ENCODE measurements around the gene INPP5A. TPM values are rescaled to one million over a fixed set of nuclear protein-coding genes. Genes with fewer than 3 reads are reported as not detected.
"Not testable (repeated sequence)": the region's sequence is repeated elsewhere in the genome, so short reads cannot be mapped to it uniquely, and the experiment has no call there.

Gene INPP5A
- total RNA-seq, 1 experiment from 2014 or later, result 22.6 TPM

DNA sequence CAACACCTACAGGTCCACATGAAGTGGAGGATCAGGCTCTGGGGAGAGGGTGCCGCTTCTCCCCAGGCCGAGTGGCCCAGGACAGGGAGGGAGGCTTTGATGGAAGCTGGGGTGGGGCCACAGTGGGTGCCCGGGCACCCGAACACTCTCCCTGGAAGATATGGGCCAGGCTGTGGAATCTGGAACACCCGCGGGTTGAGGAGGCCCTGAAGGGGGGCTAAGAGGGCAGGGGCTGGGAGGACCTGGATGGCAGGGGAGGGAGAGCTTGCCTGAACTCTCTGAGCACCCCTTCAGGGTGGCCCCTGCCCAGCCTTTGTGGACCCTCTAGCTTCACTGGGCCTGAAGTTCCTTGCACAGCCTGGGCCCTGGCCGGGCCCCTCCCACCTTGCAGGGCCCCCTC, 252.9 kb downstream of the INPP5A start:
- Histone ChIP-seq H3K9me3 (ENCODE audit: low read length) (no peaks in the 10 kb centered on the region), H3K9ac (ENCODE audit: low read length) (no peak overlapping the region), H3K4me2 (ENCODE audit: low read length) (no peak overlapping the region), H3K27me3 (ENCODE audit: low read length) (peaks cover 30% of the 10 kb centered on the region), H3K27ac (ENCODE audit: low read length) (no peak overlapping the region), H3K9me2 (replicated peaks; ENCODE audit: low read length) (no peaks in the 10 kb centered on the region), H3K79me2 (ENCODE audit: low read length) (no peaks in the 10 kb centered on the region), H3K4me1 (ENCODE audit: insufficient read depth, low read length) (no peaks in the 10 kb centered on the region), H4K20me1 (ENCODE audit: low read length) (no peaks in the 10 kb centered on the region), H3K36me3 (ENCODE audit: low read depth, low read length) (no peaks in the 10 kb centered on the region), H2AFZ (ENCODE audit: low read length) (no peak overlapping the region), H3F3A (ENCODE audit: low read length, unreplicated experiment) (no peaks in the 10 kb centered on the region), H3K4me3 (ENCODE audit: low read length) (no peak overlapping the region)
- no peak for ATAC-seq
- DNase-seq, result no peak
- TF ChIP-seq EZH2 (IDR thresholded peaks at IDR 0.05; ENCODE audit: low read length, unreplicated experiment) (no peak), CTCF (conservative IDR thresholded peaks at IDR 0.05; ENCODE audit: low read depth, low read length) (no peak), EZH2phosphoT487 (IDR thresholded peaks at IDR 0.05; ENCODE audit: borderline replicate concordance, low read length) (no peak)
- BruUV-seq (replicated peaks), result no TSS peak
- CTCF ChIA-PET, result no interaction called here
- POLR2A ChIA-PET (ENCODE audit: unreplicated experiment), result no interaction called here
- intact Hi-C loops (cut with micrococcal nuclease), result no loop called here

- no peaks in the 10 kb centered on the region for H3F3A ChIP-seq (ENCODE audit: low read length, unreplicated experiment)
- no peak for DNase-seq
- H3K27ac ChIP-seq (ENCODE audit: low read length), result no peak overlapping the region
- H3K36me3 ChIP-seq (ENCODE audit: low read depth, low read length), result no peaks in the 10 kb centered on the region
- H3K9ac ChIP-seq (ENCODE audit: low read length), result no peak overlapping the region
- TF ChIP-seq CTCF (conservative IDR thresholded peaks at IDR 0.05; ENCODE audit: low read depth, low read length), result no peak
- no peak for TF ChIP-seq EZH2phosphoT487 (IDR thresholded peaks at IDR 0.05; ENCODE audit: borderline replicate concordance, low read length)
- no peak for TF ChIP-seq EZH2 (IDR thresholded peaks at IDR 0.05; ENCODE audit: low read length, unreplicated experiment)
- no peak for ATAC-seq
- no TSS peak for BruUV-seq (replicated peaks)
- no peak overlapping the region for H3K4me2 ChIP-seq (ENCODE audit: low read length)
- H3K4me3 ChIP-seq (ENCODE audit: low read length), result no peak overlapping the region
- H3K79me2 ChIP-seq (ENCODE audit: low read length), result no peaks in the 10 kb centered on the region
- no peaks in the 10 kb centered on the region for H4K20me1 ChIP-seq (ENCODE audit: low read length)
- H3K27me3 ChIP-seq (ENCODE audit: low read length), result peaks cover 30% of the 10 kb centered on the region
- no peaks in the 10 kb centered on the region for H3K9me2 ChIP-seq (replicated peaks; ENCODE audit: low read length)
- ChIA-PET CTCF (no interaction called here), POLR2A (ENCODE audit: unreplicated experiment) (no interaction called here)
- H2AFZ ChIP-seq (ENCODE audit: low read length), result no peak overlapping the region
- H3K9me3 ChIP-seq (ENCODE audit: low read length), result no peaks in the 10 kb centered on the region
- intact Hi-C loops (cut with micrococcal nuclease), result no loop called here
- no peaks in the 10 kb centered on the region for H3K4me1 ChIP-seq (ENCODE audit: insufficient read depth, low read length)
These were observed 253.6 kb downstream of the INPP5A start for GRCh38 chr10:132790934-132791829.

- BruUV-seq (replicated peaks); ATAC-seq; H3K27ac ChIP-seq (ENCODE audit: low read length); H3K4me2 ChIP-seq (ENCODE audit: low read length); H3K9me2 ChIP-seq (replicated peaks; ENCODE audit: low read length); H3K9ac ChIP-seq (ENCODE audit: low read length); H2AFZ ChIP-seq (ENCODE audit: low read length); H3K79me2 ChIP-seq (ENCODE audit: low read length); POLR2A ChIA-PET (ENCODE audit: unreplicated experiment); H3K9me3 ChIP-seq (ENCODE audit: low read length); DNase-seq; CTCF ChIA-PET; H4K20me1 ChIP-seq (ENCODE audit: low read length); H3K36me3 ChIP-seq (ENCODE audit: low read depth, low read length); intact Hi-C loops (cut with micrococcal nuclease); H3K4me3 ChIP-seq (ENCODE audit: low read length); H3F3A ChIP-seq (ENCODE audit: low read length, unreplicated experiment); H3K4me1 ChIP-seq (ENCODE audit: insufficient read depth, low read length): not testable (repeated sequence)
- H3K27me3 ChIP-seq (ENCODE audit: low read length), result peaks cover 21% of the 10 kb centered on the region
These were observed 254.5 kb downstream of the INPP5A start for GRCh38 chr10:132792099-132792498.

Measured in PC-3 (cell line).